Ishikawa (cell line): ENCODE measurements around the gene GNL3.

Experiments used
- CEBPB ChIP-seq: IDR thresholded peaks from 2 replicates; pipeline ENCODE4 v1.6.1; 2012
- NFIC ChIP-seq: IDR thresholded peaks from 2 replicates; pipeline ENCODE4 v1.6.1; 2012
- REST ChIP-seq: IDR thresholded peaks from 2 replicates; pipeline ENCODE4 v1.6.1; 2012; ENCODE audit warnings: low read depth, mild to moderate bottlenecking
- TAF1 ChIP-seq: IDR thresholded peaks from 2 replicates; pipeline ENCODE4 v1.6.1; 2012; ENCODE audit warnings: low read depth, mild to moderate bottlenecking

- TF ChIP-seq CEBPB (no peak), TAF1 (no peak), REST (no peak), NFIC (no peak)
These were observed 1.6 kb upstream of the GNL3 start for GRCh38 chr3:52684184-52684583.
